RPMI8226 (cell line): ENCODE results near the gene PRR14L.
"Not testable (repeated sequence)": the region's sequence is repeated elsewhere in the genome, so short reads cannot be mapped to it uniquely, and the experiment has no call there.

Experiments
- DNase-seq: peaks from one replicate; pipeline ENCODE4 v3.0.0-alpha.2; 2015

Gene PRR14L

DNA sequence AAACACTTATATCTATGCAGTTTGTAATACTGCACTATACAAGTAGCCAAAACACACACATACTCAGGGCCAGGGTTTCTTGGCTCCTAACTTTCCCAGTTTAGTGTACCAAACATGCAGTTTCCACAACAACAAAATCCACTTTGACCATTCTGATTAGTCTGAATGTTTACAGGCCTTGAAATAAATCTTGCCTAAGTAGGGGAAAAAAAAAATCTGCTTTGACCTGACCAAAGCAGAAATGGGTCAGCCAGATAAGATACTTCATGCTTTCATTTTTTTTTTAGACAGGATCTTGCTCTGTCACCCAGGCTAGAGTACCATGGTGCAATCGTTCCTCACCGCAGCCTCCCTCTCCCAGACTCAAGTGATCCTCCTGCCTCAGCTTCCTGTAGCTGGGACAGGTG lies 10.1 kb downstream of the PRR14L start:
- DNase-seq, result no peak

DNA sequence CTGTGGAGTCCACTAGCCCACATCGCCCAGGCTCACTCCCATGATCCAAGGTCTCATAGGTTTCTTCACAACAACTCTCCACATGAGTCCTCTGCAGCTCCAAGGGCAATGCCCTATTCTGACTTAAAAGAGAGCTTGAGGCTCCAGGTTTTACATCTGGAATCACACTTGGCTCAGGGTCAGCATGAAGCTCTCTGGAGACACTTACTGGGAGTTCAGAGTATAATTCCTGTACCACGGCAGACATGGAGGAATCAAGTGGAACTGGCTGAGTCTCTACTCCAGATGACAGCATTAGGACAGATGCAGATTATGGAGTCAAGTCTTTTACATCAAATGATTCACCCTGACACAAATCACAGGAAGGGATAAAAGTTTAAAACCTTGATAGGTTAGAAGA lies 11.4 kb downstream of the PRR14L start:
- DNase-seq, result no peak

DNA sequence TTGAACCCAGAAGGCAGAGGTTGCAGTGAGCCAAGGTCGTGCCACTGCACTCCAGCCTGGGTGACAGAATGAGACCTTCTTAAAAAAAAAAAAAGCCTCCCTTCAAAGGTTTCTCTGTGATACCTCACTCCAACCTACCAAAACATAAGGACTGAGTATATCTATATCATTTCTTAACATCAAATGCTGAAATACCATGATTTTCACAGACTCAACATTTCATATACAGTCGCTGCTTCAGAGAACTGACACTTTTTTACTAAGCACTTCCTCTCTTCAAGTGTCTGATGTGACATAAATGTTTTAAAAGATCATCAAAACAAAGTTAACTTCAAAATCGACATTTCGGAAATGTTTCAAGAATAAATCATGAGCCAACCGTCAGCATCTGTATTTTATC lies 12.0 kb downstream of the PRR14L start:
- DNase-seq, result no peak

DNA sequence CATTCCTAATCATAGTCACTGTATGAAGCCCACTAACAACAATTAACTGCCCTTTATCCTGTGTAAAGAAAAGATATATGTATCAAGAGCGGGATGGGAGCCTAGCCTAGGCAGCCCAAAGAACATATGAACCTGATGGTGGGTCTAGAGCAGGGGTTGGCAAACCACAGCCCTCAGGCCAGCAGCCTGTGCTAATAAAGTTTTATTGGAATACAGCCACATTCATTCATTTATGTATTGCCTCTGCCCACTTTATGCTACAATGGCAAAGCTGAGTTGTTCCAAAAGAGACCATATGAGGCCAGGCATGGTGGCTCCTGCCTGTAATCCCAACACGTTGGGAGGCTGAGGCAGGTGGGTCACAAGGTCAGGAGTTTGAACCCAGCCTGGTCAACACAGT lies 13.5 kb downstream of the PRR14L start:
- no peak for DNase-seq

DNA sequence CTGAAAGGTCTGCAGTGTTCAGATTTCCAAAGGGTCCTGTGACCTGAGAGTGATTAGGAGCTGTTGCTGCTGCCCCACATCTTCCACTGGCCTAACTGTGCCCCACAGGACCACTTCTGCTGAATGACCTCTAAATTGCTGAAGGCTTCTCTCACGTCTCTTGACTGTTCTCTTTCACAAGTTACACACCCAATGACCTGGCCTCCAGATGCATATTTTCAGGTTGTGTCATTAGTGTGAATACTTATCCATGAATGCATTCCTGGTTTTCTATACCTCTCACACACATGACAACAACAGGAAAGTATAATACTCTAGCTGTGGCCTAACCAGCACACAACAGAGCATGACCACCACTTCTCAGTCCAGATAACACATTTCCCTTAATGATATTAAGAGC lies 15.4 kb downstream of the PRR14L start:
- DNase-seq, result no peak

DNA sequence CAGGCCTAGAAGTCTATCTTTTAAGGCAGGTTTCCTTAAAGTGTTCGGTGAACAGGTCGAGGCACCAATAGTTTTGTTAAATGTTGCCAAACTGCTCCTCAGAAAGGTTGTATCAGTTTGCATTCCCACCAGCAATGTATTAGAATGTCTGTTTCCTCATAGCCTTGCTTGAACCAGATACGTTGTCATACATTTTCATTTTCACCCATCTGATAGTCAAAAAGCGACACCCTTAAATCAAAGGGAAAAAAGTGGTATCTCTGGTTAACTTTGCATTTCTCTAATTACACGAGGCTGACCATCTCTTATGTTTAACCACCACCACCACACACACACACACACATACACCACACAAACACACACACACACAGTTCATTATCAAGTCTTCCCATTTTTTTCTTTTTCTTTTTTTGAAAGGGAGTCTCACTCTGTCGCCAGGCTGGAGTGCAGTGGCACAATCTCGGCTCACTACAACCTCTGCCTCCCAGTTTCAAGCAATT lies 16.3 kb downstream of the PRR14L start:
- DNase-seq, result no peak

DNA sequence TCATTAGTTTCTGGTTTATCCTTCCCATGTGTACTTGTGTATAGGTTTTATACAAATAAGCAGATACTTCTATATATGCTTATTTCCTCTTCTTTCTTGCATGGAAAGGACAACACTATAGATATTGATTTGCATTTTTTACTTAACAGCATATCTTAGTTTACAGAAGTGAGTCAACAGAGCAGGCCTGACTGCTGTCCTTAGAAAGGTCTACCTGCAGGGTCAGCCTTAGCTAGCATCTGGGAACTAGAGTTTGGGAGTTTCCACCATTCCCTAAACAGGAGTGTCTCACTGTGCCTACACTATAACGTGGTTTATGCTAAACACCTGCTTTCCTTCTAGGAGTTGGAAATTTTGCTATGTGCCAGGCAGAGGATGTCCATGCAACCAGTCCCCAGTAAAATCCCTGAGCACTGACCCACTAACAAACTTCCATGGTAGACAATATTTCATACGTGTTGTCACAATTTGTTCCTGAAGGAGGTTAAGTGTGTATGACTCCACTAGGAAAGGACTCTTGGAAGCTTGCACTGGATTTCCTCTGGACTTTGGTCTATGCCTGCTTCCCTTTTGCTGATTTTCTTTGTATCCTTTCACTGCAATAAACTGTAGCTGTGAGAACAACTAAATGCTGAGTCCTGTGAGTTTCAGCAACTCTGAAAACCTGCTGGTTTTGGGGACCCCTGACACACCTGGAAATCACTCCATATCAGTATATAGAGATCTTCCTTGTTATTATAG lies 17.7 kb downstream of the PRR14L start:
- no peak for DNase-seq

DNA sequence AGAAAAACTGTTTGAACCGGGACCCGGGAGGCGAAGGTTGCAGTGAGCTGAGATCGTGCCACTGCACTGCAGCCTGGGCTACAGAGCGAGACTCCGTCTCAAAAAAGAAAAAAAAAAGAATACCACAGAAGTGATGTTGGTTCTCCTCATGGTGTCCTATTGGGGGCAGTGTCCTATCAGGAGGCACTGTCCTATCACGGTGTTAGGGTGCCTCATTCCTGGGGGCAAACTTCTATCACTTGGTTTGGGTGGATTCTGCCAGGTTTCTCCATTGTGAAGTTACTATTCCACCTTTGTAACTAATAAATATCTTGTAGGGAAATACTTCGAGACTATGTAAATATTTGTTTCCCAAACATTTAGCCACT lies 19.6 kb downstream of the PRR14L start:
- no peak for DNase-seq

DNA sequence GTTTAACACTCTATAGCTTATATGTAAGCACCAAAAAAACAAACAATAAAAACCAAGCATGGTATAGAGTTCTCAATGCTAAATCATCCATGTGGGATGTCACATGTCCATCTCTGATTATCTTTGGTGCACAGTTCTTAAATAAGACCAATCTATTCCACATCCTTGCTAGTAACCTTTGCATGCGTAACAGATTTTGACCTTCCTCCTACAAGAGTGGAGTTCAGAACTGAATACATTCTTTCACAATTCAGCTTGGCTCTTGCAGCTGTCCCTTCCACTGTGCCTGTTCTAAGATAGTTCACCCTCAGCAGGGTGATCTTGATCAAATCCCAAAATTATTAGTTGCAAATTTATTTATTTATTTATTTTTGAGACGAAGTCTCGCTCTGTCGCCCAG lies 21.1 kb downstream of the PRR14L start:
- no peak for DNase-seq

DNA sequence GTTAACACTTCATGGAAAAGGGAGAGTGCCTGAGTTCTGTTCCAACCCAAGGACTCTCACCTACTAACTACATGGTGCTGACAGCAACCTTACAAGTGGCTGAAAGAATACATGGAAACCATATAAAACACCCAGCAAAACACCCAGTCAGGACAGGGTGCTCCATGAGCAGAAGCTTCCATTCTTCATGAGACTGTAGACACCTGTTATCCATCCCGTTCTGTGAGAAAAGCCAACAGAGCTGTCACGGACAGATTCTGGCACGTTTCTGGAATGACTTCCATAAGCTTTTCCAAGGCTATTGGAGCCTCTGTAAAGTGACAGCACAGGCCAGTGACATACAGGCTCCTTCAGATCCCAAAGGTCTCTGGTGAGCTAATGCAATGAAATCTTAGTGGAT lies 23.2 kb downstream of the PRR14L start:
- DNase-seq, result no peak

DNA sequence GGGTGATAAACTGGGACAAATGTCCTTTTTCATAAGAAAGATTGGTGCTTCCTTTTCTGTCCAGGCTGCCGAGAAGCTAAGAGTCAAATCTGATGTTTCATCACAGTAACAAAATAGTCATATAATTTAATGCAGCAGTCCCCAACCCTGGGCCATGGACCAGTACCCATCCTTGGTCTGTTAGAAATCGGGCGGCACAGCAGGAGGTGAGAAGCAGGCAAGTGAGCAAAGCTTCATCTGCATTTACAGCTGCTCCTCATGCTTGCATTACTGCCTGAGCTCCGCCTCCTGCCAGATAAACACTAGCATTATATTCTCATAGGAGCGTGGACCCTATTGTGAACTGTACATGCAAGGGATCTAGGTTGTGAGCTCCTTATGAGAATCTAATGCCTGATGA lies 26.2 kb downstream of the PRR14L start:
- DNase-seq, result no peak

DNA sequence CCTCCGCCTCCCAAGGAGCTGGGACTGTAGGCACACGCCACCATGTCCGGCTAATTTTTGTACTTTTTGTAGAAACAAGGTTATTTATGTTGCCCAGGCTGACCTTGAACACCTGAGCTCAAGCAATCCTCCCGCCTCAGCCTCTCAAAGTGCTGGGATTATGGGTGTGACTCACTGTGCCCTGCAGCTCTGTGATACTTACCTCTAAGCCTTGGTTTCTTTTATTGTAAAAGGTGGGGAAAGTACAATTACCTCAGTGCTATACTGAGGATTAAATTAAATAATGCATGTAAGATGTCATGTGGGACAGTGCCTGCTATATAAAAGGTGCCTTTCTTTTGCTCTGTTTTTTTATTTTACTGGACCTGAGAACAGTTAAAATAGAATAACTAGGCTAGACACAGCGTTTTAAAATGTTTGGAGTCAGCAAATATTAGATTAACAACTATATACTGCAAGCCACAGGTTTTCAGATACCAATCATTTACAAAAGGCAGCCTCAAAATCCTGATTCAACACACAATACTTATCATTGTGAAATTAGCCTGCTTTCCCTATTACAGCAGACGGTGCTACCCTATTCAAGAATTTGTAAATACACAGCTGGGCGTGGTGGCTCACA lies 30.0 kb downstream of the PRR14L start:
- DNase-seq, result no peak

DNA sequence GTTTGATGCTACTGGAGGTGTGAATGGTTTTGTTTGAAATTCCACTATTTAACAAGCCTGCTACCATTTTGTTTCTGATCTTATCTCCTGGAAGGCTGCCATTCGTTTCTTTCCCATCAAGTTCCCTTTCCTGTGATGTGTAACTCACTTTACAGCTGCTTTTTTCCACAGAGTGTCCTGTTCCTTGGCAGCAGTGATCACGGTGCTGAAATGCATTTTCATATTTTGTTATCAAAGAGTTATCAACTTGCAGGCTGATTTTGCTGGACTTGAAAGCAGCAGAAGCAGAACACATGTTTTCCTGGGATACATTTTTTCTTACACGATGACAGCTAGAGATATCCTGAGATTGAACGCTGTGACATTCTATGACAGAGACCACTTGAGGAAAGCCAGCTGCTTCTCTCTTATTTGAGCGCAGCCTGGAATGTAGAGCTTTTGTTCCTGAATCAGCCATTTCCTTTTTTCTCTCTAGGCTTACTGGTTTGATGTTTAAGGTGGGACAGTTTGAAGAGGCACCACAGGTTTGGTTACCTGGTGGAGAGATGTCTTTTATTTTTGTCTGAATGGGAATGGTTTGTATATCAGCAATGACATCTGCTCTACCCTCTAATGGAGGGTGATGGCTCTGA lies 34.7 kb downstream of the PRR14L start:
- no peak for DNase-seq

DNA sequence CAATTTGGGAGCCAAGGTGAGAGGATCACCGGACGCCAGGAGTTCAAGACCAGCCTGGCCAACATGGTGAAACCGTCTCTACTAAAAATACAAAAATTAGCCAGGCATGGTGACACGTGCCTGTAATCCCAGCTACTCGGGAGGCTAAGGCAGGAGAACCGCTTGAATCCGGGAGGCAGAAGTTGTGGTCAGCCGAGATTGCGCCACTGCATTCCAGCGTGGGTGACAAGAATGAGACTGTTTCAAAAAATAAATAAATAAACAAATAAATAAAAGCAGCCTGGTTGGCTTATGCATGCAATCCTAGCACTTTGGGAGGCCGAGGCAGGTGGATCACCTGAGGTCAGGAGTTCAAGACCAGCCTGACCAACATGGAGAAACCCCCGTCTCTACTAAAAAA lies 38.7 kb downstream of the PRR14L start:
- DNase-seq, result not testable (repeated sequence)

DNA sequence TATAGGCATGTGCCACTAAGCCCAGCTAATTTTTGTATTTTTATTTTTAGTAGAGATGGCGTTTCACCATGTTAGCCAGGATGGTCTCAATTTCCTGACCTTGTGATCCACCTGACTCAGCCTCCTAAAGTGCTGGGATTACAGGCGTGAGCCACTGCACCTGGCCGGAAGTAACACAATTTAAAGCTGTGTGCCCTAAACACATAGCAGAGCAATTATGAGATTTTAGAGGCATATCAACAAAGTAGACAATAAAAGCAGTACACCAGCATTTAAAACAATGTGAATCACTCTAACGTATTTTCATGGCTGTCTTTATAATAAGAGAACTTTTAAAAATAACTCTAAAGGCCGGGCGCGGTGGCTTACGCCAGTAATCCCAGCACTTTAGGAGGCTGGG lies 42.4 kb downstream of the PRR14L start:
- DNase-seq, result no peak

DNA sequence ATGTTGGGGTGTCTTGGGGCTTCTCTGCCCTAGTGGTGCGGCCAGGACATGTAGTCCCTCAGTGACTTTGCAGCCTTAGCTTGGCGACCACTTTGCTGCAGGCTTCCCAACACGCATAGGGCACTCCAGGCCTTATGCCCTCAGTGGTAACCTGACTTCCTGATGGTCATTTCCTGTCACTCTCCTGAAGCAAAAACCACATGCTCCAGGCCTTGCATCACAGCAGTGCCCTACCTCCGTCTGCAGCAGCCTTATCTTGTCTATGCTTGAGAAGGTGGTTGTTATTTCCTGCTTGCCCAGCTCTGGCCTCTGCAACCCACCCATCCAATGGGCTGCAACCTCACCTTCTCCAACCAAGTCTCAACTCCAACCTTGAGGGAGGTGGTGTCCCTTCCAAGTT lies 54.5 kb downstream of the PRR14L start:
- no peak for DNase-seq

DNA sequence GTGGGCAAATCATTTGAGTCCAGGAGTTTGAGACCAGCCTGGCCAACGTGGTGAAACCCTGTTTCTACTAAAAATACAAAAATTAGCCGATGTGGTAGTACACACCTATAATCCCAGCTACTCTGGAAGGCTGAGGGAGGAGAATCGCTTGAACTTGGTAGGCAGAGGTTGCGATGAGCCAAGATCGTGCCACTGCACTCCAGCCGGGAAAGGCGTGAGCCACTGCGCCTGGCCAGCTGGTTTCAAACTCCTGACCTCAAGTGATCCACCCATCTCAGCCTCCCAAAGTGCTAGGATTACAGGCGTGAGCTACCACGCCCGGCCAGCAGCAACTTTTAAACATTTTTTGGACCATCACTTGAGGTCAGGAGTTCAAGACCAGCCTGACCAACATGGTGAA lies 55.9 kb downstream of the PRR14L start:
- DNase-seq, result not testable (repeated sequence)

DNA sequence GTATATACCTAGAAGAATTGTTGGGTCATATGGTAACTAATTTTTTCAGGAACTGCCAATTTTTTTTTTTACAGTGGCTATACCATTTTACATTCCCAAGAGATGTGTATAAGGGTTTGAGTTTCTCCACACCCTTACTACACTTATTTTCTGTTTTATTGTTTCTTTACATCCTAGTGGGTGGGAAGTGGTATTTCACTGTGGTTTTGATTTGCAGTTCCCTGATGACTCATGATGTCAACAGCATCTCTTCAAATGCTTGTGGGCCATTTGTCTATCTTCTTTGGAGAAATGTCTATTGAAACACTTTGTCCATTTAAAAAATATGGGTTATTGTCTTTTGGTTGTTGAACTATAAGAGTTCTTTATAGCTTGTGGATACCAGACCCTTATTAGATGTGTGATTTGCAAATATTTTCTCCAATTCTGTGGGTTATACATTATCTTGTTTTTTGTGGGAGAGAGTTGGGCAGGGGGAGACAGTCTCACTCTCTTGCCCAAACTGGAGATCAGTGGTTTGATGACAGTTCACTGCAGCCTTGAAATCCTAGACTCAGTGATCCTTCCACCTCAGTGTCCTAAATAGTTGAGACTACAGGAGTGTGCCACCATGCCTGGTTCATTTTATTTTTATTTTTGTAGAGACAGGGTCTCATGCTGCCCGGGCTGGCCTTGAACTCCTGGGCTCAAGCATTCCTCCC lies 57.6 kb downstream of the PRR14L start:
- no peak for DNase-seq

DNA sequence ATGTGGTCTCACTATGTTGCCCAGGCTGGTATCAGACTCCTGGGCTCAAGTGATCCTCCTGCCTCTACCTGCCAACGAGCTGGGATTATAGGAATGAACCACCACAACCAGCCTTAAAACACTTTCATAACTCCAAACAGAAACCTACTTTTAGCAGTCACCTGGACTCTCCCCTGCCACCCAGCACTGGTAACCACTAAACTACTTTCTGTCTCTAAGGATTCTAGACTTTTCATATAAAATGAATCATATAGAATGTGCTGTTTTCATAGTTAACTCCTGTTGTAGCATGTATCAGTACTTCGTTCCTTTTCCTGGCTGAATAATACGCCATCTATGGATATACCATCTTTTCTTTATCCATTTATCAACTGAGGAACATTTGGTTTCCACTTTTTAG lies 58.5 kb downstream of the PRR14L start:
- DNase-seq, result no peak

DNA sequence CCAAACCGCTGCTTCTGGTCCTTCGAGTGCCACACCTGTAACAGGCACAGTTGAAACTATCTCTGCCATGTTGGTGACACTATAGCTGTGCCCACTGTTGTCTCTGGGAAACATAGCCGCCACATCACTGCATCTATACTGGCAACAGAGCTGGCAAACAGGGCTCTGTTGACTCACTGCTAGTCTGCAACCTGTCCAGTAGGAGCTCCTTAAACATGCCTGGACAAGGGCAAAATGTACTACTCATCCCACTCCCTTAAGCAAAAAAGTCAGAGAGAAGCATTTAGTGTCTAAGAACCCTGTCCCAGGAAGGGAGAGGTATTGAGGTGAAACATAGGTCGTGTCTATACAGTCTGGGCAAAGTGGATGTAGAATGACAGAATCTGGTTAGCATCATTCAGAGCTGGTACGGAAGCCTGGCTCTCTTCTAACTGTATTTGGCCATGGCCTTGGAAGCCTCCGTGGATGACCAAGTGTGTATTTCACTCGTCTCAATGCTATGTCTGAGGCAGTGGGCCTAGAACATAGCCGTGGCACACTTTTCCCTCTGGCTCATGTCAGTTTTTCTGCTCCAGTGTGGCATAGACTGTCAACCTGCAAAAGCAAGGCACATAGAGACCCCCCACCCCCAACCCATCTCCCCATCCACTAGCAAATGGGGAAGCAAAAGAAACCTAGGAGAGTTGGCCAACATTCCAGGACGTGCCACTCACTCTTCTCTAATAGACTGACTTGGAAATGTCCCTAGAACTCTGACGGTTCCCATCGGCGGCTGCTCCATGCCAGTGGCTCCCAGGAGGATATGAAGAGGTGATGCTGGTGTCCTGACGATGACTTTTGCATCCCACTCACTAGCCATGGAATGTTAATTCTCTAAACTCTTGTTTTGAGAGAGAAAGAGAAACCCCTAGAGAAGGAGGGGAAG lies 66.5 kb downstream of the PRR14L start:
- DNase-seq, result no peak

DNA sequence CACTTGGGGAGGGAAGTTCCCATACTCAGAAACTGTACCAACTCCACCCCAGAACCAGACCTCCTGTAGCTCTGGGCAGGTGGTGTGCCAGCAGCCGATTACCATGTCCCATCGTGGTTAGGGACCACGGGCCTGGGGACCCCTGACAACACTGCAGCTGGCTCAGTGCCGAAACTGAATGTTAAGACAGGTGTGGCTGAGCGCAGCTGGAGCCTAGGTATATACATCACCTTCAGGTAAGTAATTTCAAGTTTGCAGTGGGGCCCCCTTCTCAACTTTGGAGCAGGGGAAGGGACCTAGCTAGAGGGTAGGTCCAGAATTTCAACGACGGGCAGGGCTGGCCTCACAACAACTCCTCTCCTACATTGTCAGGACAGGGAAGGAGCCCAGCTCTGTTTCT lies 67.2 kb downstream of the PRR14L start:
- no peak for DNase-seq
